Activated T-helper 1 cell treated with anti-CD3 and anti-CD28 coated beads, Interleukin-12 subunit alpha, Interleukin-12 subunit beta, Interleukin-2, Interleukin-4 antibody, amounts not matched to agents 30 ng/mL and 10 ng/mL and 1 ng/mL, durations not matched to agents 14 hours and 24 hours and 36 hours (primary cell): ENCODE measurements around the gene FAIM2. TPM values are rescaled to one million over a fixed set of nuclear protein-coding genes. Genes with fewer than 3 reads are reported as not detected.

ENCODE experiments used
- DNase-seq: peaks from one replicate; pipeline ENCODE4 v3.0.0; 2021; ENCODE audit warnings: low spot score
- H3K27ac Mint-ChIP-seq: one replicate; pipeline ENCODE4 v1.8.0; 2021; ENCODE audit warnings: mild to moderate bottlenecking, mixed read lengths
- H3K27me3 Mint-ChIP-seq: one replicate; pipeline ENCODE4 v1.8.0; 2022; ENCODE audit warnings: mild to moderate bottlenecking, moderate library complexity, mixed read lengths; ENCODE audit not compliant: insufficient read depth
- H3K36me3 Mint-ChIP-seq: one replicate; pipeline ENCODE4 v1.8.0; 2021; ENCODE audit warnings: low read depth, mixed read lengths
- H3K4me1 Mint-ChIP-seq: one replicate; pipeline ENCODE4 v1.8.0; 2021; ENCODE audit warnings: low read depth, mixed read lengths
- H3K4me3 Mint-ChIP-seq: one replicate; pipeline ENCODE4 v1.8.0; 2021; ENCODE audit warnings: mild to moderate bottlenecking, moderate library complexity, mixed read lengths
- H3K9me3 Mint-ChIP-seq: one replicate; pipeline ENCODE4 v1.8.0; 2021; ENCODE audit warnings: mixed read lengths
- intact Hi-C: fragments of 100-400 bp; cut with micrococcal nuclease; formaldehyde crosslinking; loops from one replicate; pipeline ENCODE4 v1.15.1; 2024
- total RNA-seq: library from RNA; stranded (reverse); gene quantifications from 2 replicates; pipeline ENCODE4 v1.2.3, GENCODE V29; 2022

Gene FAIM2
- total RNA-seq, 1 donor from 2014 or later: 0.49 TPM

DNA sequence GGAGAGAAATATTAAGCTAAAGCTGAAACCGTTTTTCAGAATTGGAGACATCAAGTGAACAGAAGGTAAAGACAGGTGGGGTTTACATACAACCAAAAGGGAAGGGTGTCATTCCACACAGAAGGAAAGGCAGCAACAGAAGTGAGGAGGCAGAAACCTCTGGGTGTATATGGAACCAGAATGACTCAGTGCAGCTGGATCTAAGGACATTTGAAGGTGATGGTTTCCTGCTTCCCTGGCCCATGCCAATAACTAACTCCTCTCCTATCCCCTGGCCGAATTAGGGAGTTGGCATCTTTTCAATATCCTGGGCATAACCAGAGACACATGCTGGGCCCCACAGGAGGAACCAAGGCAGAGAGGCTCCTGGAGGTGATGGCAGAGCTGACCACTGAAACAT, 83.9 kb downstream of the FAIM2 start:
- H3K27me3 Mint-ChIP-seq: peaks cover under 1% of the 10 kb centered on the region
- no peak for DNase-seq
- no peaks in the 10 kb centered on the region for H3K36me3 Mint-ChIP-seq
- H3K27ac Mint-ChIP-seq: peak overlapping the region; percentile 59
- intact Hi-C loops: no loop called here
- H3K9me3 Mint-ChIP-seq: no peaks in the 10 kb centered on the region
- H3K4me3 Mint-ChIP-seq: no peak overlapping the region
- peaks cover 11% of the 10 kb centered on the region for H3K4me1 Mint-ChIP-seq

DNA sequence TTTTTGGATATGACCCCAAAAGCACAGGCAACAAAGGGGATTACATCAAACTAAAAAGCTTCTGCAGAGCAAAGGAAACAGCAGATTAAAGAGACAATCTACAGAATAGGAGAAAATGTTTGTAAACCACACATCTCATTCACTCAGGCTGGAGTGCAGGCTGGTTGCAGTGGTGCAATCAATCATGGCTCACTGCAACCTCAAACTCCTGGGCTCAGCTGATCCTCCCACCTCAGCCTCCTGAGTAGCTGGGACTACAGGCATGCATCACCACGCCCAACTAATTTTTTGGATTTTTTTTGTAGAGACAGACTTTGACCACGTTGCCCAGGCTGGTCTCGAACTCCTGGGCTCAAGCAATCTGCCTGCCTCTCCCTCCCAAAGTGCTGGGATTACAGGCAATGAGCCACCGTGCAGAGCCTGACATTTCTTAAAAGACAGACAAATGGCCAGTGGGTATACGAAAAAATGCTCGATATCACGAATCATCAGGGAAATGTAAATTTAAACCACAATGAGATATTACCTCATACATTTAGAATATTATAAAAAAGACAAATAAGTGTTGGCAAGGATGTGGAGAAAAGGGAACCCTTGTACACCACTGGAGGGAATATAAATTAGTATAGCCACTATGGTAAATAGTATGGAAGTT, 85.3 kb downstream of the FAIM2 start:
- H3K9me3 Mint-ChIP-seq: no peaks in the 10 kb centered on the region
- H3K4me3 Mint-ChIP-seq: no peak overlapping the region

More for the DNA sequence above, 85.3 kb downstream of the FAIM2 start:
- DNase-seq: no peak
- Mint-ChIP-seq H3K4me1 (peaks cover 10% of the 10 kb centered on the region), H3K27ac (no peak overlapping the region), H3K27me3 (peaks cover 3% of the 10 kb centered on the region), H3K36me3 (no peaks in the 10 kb centered on the region)
- intact Hi-C loops: no loop called here

Other genes starting within 250 kb of the FAIM2 start
- gene FMNL3, start 196.5 kb downstream of the FAIM2 start, total RNA-seq: 43.0 and 46.1 TPM in 2 replicates
- gene TMBIM6, start 162.3 kb downstream of the FAIM2 start, total RNA-seq: 382 and 393 TPM in 2 replicates
- gene NCKAP5L, start 75.5 kb downstream of the FAIM2 start, total RNA-seq: 3.8 TPM in 2 replicates
- gene BCDIN3D, start 60.8 kb downstream of the FAIM2 start, total RNA-seq: 3.6 and 4.0 TPM in 2 replicates
- gene AQP2, start 46.8 kb upstream of the FAIM2 start, total RNA-seq: not detected in 2 replicates
- not detected in 2 replicates for gene AQP5, start 58.0 kb upstream of the FAIM2 start, total RNA-seq
- not detected in 2 replicates for gene AQP6, start 69.0 kb upstream of the FAIM2 start, total RNA-seq
- 68.1 and 71.2 TPM in 2 replicates for gene RACGAP1, start 121.6 kb upstream of the FAIM2 start, total RNA-seq
- 10.2 and 11.2 TPM in 2 replicates for gene ASIC1, start 153.7 kb upstream of the FAIM2 start, total RNA-seq
- gene SMARCD1, start 181.4 kb upstream of the FAIM2 start, total RNA-seq: 74.6 and 75.3 TPM in 2 replicates
- gene GPD1, start 200.1 kb upstream of the FAIM2 start, total RNA-seq: 0.29 and 0.88 TPM in 2 replicates
- 44.3 and 45.6 TPM in 2 replicates for gene COX14, start 208.3 kb upstream of the FAIM2 start, total RNA-seq